Measurements from ENCODE around the gene MAGI2. TPM values are rescaled to one million over a fixed set of nuclear protein-coding genes. Genes with fewer than 3 reads are reported as not detected.

The MAGI2 gene
- total and polyA plus RNA-seq, 2 of the 13 experiments (the other 11 are each of a cell fraction or from before 2014, with no cell fraction given): 1.5 to 3.8 TPM

DNA sequence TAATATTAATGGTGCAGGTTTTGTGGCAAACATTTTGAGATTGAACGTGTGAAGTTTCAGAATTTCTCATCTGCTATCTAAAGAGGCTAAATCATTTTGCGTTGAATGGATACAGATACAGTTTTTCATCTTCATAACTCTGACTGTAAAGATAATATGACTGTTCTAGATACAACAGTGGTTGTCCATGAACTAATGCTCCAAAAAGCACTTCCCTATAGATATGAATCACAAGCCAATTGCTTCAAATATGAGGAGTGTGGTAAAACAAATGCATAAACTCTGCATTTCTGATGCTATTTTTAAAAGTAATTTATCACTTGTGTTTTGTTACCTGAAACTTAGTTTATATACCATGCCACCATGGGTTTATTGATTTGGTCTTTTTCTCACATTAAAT, 750.1 kb downstream of the MAGI2 start:
- H3K9ac ChIP-seq (ENCODE audit: insufficient read depth, low read depth, low read length): no peak overlapping the region
- no peaks in the 10 kb centered on the region for H3K4me1 ChIP-seq (ENCODE audit: insufficient read depth, low read length)

DNA sequence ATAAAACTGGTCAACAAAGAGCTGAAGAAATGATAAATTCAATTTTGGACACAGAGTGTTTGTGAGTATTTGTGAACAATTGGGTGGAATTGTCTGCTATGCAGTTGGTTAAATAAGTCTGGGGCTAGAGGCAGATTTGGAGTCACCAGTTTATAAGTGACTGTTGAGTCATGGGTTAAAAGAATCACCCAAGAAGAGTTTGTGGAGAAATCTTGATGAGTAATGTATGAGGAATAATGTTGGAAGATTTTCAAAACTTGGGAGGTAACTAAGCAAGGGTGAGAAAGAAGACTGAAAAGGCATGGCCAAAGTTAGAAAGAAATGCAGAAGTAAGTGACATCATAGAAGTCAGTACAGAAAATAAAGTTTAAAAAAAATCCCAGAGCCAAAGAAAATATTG, 750.7 kb downstream of the MAGI2 start:
- H3K36me3 ChIP-seq (replicated peaks in 1 of 2; ENCODE audit: control insufficient read depth in 1 of 2, insufficient read depth in 2 of 2, low read length in 2 of 2): no peaks in the 10 kb centered on the region
- no peak overlapping the region for H3K4me3 ChIP-seq (replicated peaks in 1 of 3; ENCODE audit: insufficient read depth in 1 of 3, low read depth in 2 of 3, low read length in 3 of 3)
- ChIA-PET CTCF (ENCODE audit: low intra/inter-chr PET ratio, low total read pairs) (no interaction called here), POLR2A (no interaction called here)
- H3K9ac ChIP-seq (ENCODE audit: insufficient read depth, low read depth, low read length): no peak overlapping the region
- FAIRE-seq (no peak), ATAC-seq (no peak), DNase-seq (ENCODE audit: low spot score) (no peak)
- no peaks in the 10 kb centered on the region for H3K4me1 ChIP-seq (ENCODE audit: insufficient read depth, low read length)
- H3K4me2 ChIP-seq (ENCODE audit: low read depth, low read length): no peak overlapping the region
- intact Hi-C loops (cut with micrococcal nuclease; ENCODE audit: unreplicated experiment): no loop called here
- no peaks in the 10 kb centered on the region for H3K79me2 ChIP-seq (ENCODE audit: insufficient read depth, low read length)
- no peaks in the 10 kb centered on the region for H3K9me3 ChIP-seq (ENCODE audit: low read length)
- H2AFZ ChIP-seq (ENCODE audit: low read length): no peak overlapping the region
- BruUV-seq (replicated peaks): no TSS peak
- no peaks in the 10 kb centered on the region for H3K27me3 ChIP-seq (ENCODE audit: control insufficient read depth in 1 of 2, insufficient read depth in 2 of 2, low read length in 2 of 2)
- in situ Hi-C loops (cut with HindIII; ENCODE audit: extremely low pct_ligation_motif_present, low pct_unique_long_range_greater_than_20kb): no loop called here
- no peaks in the 10 kb centered on the region for H4K20me1 ChIP-seq (ENCODE audit: insufficient read depth, low read length)
- H3K27ac ChIP-seq (ENCODE audit: extremely low read length, insufficient read depth, low read length): no peak overlapping the region
- TF ChIP-seq ZNF160 (CRISPR knock-in tag; IDR thresholded peaks at IDR 0.05): no peak
- TF ChIP-seq, protein P1, sequence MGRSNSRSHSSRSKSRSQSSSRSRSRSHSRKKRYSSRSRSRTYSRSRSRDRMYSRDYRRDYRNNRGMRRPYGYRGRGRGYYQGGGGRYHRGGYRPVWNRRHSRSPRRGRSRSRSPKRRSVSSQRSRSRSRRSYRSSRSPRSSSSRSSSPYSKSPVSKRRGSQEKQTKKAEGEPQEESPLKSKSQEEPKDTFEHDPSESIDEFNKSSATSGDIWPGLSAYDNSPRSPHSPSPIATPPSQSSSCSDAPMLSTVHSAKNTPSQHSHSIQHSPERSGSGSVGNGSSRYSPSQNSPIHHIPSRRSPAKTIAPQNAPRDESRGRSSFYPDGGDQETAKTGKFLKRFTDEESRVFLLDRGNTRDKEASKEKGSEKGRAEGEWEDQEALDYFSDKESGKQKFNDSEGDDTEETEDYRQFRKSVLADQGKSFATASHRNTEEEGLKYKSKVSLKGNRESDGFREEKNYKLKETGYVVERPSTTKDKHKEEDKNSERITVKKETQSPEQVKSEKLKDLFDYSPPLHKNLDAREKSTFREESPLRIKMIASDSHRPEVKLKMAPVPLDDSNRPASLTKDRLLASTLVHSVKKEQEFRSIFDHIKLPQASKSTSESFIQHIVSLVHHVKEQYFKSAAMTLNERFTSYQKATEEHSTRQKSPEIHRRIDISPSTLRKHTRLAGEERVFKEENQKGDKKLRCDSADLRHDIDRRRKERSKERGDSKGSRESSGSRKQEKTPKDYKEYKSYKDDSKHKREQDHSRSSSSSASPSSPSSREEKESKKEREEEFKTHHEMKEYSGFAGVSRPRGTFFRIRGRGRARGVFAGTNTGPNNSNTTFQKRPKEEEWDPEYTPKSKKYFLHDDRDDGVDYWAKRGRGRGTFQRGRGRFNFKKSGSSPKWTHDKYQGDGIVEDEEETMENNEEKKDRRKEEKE (IDR thresholded peaks at IDR 0.05): no peak
- TF ChIP-seq ZSCAN22 (CRISPR knock-in tag; IDR thresholded peaks at IDR 0.05): no peak
- TF ChIP-seq, protein P2, sequence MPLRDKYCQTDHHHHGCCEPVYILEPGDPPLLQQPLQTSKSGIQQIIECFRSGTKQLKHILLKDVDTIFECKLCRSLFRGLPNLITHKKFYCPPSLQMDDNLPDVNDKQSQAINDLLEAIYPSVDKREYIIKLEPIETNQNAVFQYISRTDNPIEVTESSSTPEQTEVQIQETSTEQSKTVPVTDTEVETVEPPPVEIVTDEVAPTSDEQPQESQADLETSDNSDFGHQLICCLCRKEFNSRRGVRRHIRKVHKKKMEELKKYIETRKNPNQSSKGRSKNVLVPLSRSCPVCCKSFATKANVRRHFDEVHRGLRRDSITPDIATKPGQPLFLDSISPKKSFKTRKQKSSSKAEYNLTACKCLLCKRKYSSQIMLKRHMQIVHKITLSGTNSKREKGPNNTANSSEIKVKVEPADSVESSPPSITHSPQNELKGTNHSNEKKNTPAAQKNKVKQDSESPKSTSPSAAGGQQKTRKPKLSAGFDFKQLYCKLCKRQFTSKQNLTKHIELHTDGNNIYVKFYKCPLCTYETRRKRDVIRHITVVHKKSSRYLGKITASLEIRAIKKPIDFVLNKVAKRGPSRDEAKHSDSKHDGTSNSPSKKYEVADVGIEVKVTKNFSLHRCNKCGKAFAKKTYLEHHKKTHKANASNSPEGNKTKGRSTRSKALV (CRISPR knock-in tag; IDR thresholded peaks at IDR 0.05): no peak
- TF ChIP-seq XRCC5 (optimal IDR thresholded peaks at IDR 0.05; ENCODE audit: low read length): no peak
- TF ChIP-seq SIX1 (CRISPR knock-in tag; IDR thresholded peaks at IDR 0.05; ENCODE audit: borderline replicate concordance): no peak
- TF ChIP-seq MIXL1 (CRISPR knock-in tag; IDR thresholded peaks at IDR 0.05): no peak

More for the DNA sequence above, 750.1 kb downstream of the MAGI2 start:
- 44% methylated on average over 2 of the region's 2 CpGs for WGBS (ENCODE audit: low lambda C conversion rate)
- BruUV-seq (replicated peaks): no TSS peak
- Histone ChIP-seq H3K27me3 (ENCODE audit: control insufficient read depth in 1 of 2, insufficient read depth in 2 of 2, low read length in 2 of 2) (no peaks in the 10 kb centered on the region), H2AFZ (ENCODE audit: low read length) (no peak overlapping the region), H3K36me3 (replicated peaks in 1 of 2; ENCODE audit: control insufficient read depth in 1 of 2, insufficient read depth in 2 of 2, low read length in 2 of 2) (no peaks in the 10 kb centered on the region), H3K4me2 (ENCODE audit: low read depth, low read length) (no peak overlapping the region), H3K27ac (ENCODE audit: extremely low read length, insufficient read depth, low read length) (no peak overlapping the region), H3K4me3 (replicated peaks in 1 of 3; ENCODE audit: insufficient read depth in 1 of 3, low read depth in 2 of 3, low read length in 3 of 3) (no peak overlapping the region), H3K9me3 (ENCODE audit: low read length) (no peaks in the 10 kb centered on the region), H4K20me1 (ENCODE audit: insufficient read depth, low read length) (no peaks in the 10 kb centered on the region), H3K79me2 (ENCODE audit: insufficient read depth, low read length) (no peaks in the 10 kb centered on the region)
- ATAC-seq (no peak), DNase-seq (ENCODE audit: low spot score) (no peak), FAIRE-seq (no peak)
- ChIA-PET POLR2A (no interaction called here), CTCF (ENCODE audit: low intra/inter-chr PET ratio, low total read pairs) (no interaction called here)
- in situ Hi-C loops (cut with HindIII; ENCODE audit: extremely low pct_ligation_motif_present, low pct_unique_long_range_greater_than_20kb) (no loop called here), intact Hi-C loops (cut with micrococcal nuclease; ENCODE audit: unreplicated experiment) (no loop called here)
- no peak for TF ChIP-seq HNRNPLL (IDR thresholded peaks at IDR 0.05; ENCODE audit: low read depth, low read length, poor library complexity, severe bottlenecking)
- no peak for TF ChIP-seq ZNF30 (CRISPR knock-in tag; IDR thresholded peaks at IDR 0.05)
- no peak for TF ChIP-seq ZNF879 (CRISPR knock-in tag; IDR thresholded peaks at IDR 0.05)
- TF ChIP-seq KLF11 (CRISPR knock-in tag; IDR thresholded peaks at IDR 0.05): no peak
- TF ChIP-seq ZKSCAN5 (CRISPR knock-in tag; IDR thresholded peaks at IDR 0.05): no peak
- no peak for TF ChIP-seq ZNF615 (CRISPR knock-in tag; IDR thresholded peaks at IDR 0.05; ENCODE audit: borderline replicate concordance)
- TF ChIP-seq, protein P3, sequence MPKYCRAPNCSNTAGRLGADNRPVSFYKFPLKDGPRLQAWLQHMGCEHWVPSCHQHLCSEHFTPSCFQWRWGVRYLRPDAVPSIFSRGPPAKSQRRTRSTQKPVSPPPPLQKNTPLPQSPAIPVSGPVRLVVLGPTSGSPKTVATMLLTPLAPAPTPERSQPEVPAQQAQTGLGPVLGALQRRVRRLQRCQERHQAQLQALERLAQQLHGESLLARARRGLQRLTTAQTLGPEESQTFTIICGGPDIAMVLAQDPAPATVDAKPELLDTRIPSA (CRISPR knock-in tag; IDR thresholded peaks at IDR 0.05; ENCODE audit: borderline replicate concordance): no peak
- no peak for TF ChIP-seq ZNF230 (CRISPR knock-in tag; IDR thresholded peaks at IDR 0.05)
- TF ChIP-seq ZNF678 (CRISPR knock-in tag; IDR thresholded peaks at IDR 0.05): no peak
- TF ChIP-seq, protein P4, sequence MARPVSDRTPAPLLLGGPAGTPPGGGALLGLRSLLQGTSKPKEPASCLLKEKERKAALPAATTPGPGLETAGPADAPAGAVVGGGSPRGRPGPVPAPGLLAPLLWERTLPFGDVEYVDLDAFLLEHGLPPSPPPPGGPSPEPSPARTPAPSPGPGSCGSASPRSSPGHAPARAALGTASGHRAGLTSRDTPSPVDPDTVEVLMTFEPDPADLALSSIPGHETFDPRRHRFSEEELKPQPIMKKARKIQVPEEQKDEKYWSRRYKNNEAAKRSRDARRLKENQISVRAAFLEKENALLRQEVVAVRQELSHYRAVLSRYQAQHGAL (CRISPR knock-in tag; IDR thresholded peaks at IDR 0.05; ENCODE audit: not compliant biosample characterization): no peak
- TF ChIP-seq FOSL2 (CRISPR knock-in tag; IDR thresholded peaks at IDR 0.05): no peak
